ENCODE measurements around the gene ANKUB1.

ANKUB1 gene

GRCh38 chr3:149781211-149781610, 11.1 kb downstream of the ANKUB1 start:
- no peaks in the 10 kb centered on the region for H4K20me1 ChIP-seq (ENCODE audit: control insufficient read depth, insufficient read depth, low read depth, low read length)
- H3K4me2 ChIP-seq (ENCODE audit: low read length): peak overlapping the region; percentile 74
- TF ChIP-seq CTCF (IDR thresholded peaks at IDR 0.05; ENCODE audit: low read depth, low read length, poor library complexity, severe bottlenecking) (no peak), EZH2phosphoT487 (IDR thresholded peaks at IDR 0.05; ENCODE audit: borderline replicate concordance, low read length) (no peak)
- peak overlapping the region; percentile 44 for H3K4me3 ChIP-seq (ENCODE audit: low read length)
- no peaks in the 10 kb centered on the region for H3K36me3 ChIP-seq (ENCODE audit: control insufficient read depth, low read length)
- no peaks in the 10 kb centered on the region for H3K79me2 ChIP-seq (ENCODE audit: control insufficient read depth, low read length)
- H3F3A ChIP-seq (ENCODE audit: control insufficient read depth, insufficient read depth): 0 out of 2 replicates have a peak, but pooled peaks cover 3% of the 10 kb centered on the region
- H3K27ac ChIP-seq (ENCODE audit: low read depth, low read length): peak overlapping the region; percentile 61
- H3K9me3 ChIP-seq (ENCODE audit: control insufficient read depth, insufficient read depth, low read length): no peaks in the 10 kb centered on the region
- H3K9me2 ChIP-seq (replicated peaks; ENCODE audit: control insufficient read depth, low read length): no peaks in the 10 kb centered on the region
- peaks cover 45% of the 10 kb centered on the region for H3K4me1 ChIP-seq (ENCODE audit: control insufficient read depth, low read length)
- no peaks in the 10 kb centered on the region for H3K27me3 ChIP-seq (ENCODE audit: control insufficient read depth, low read length)

- Histone ChIP-seq H3K4me1 (ENCODE audit: control insufficient read depth, low read length) (peaks cover 28% of the 10 kb centered on the region), H3K9me3 (ENCODE audit: control insufficient read depth, insufficient read depth, low read length) (no peaks in the 10 kb centered on the region), H3K27me3 (ENCODE audit: control insufficient read depth, low read length) (no peaks in the 10 kb centered on the region), H3K79me2 (ENCODE audit: control insufficient read depth, low read length) (no peaks in the 10 kb centered on the region), H4K20me1 (ENCODE audit: control insufficient read depth, insufficient read depth, low read depth, low read length) (no peaks in the 10 kb centered on the region), H3K4me2 (ENCODE audit: low read length) (no peak overlapping the region), H3K36me3 (ENCODE audit: control insufficient read depth, low read length) (no peaks in the 10 kb centered on the region), H3K9me2 (replicated peaks; ENCODE audit: control insufficient read depth, low read length) (no peaks in the 10 kb centered on the region), H3K4me3 (ENCODE audit: low read length) (no peak overlapping the region), H3K27ac (ENCODE audit: low read depth, low read length) (no peak overlapping the region), H3F3A (ENCODE audit: control insufficient read depth, insufficient read depth) (0 out of 2 replicates have a peak, but pooled peaks cover 3% of the 10 kb centered on the region)
- no peak for TF ChIP-seq CTCF (IDR thresholded peaks at IDR 0.05; ENCODE audit: low read depth, low read length, poor library complexity, severe bottlenecking)
Measured at GRCh38 chr3:149777414-149778214, 14.7 kb downstream of the ANKUB1 start.

- no peaks in the 10 kb centered on the region for H4K20me1 ChIP-seq (ENCODE audit: control insufficient read depth, insufficient read depth, low read depth, low read length)
- H3K4me3 ChIP-seq (ENCODE audit: low read length): no peak overlapping the region
- H3K36me3 ChIP-seq (ENCODE audit: control insufficient read depth, low read length): no peaks in the 10 kb centered on the region
- peaks cover 15% of the 10 kb centered on the region for H3K4me1 ChIP-seq (ENCODE audit: control insufficient read depth, low read length)
- 0 out of 2 replicates have a peak, but pooled peaks cover 3% of the 10 kb centered on the region for H3K27me3 ChIP-seq (ENCODE audit: control insufficient read depth, low read length)
- no peaks in the 10 kb centered on the region for H3K9me3 ChIP-seq (ENCODE audit: control insufficient read depth, insufficient read depth, low read length)
- H3F3A ChIP-seq (ENCODE audit: control insufficient read depth, insufficient read depth): 0 out of 2 replicates have a peak, but pooled peaks cover 3% of the 10 kb centered on the region
- no peaks in the 10 kb centered on the region for H3K9me2 ChIP-seq (replicated peaks; ENCODE audit: control insufficient read depth, low read length)
- TF ChIP-seq CTCF (IDR thresholded peaks at IDR 0.05; ENCODE audit: low read depth, low read length, poor library complexity, severe bottlenecking): no peak
- TF ChIP-seq EZH2phosphoT487 (IDR thresholded peaks at IDR 0.05; ENCODE audit: borderline replicate concordance, low read length): no peak
- H3K4me2 ChIP-seq (ENCODE audit: low read length): no peak overlapping the region
- no peaks in the 10 kb centered on the region for H3K79me2 ChIP-seq (ENCODE audit: control insufficient read depth, low read length)
- no peak overlapping the region for H3K27ac ChIP-seq (ENCODE audit: low read depth, low read length)
Measured at GRCh38 chr3:149776170-149776569, 16.2 kb downstream of the ANKUB1 start.

All from DOHH2 (cell line).